HG02759 (cell line): Measurements from ENCODE around the gene TMEM44.
A peak's percentile ranks its signal among the peaks of the same experiment; 100 is the strongest.

Experiments used
- ATAC-seq: cut with Tn5 transposase; IDR thresholded peaks from one replicate; pipeline ENCODE4 v1.9.1; 2021; ENCODE audit warnings: mild to moderate bottlenecking, moderate library complexity; ENCODE audit not compliant: unreplicated experiment

Gene TMEM44

GRCh38 chr3:194633349-194634004, at the start of gene TMEM44:
TSS of gene TMEM44 (minus strand) at chr3:194633419. CDS start at chr3:194633215, 204 bp downstream.
- peak; percentile 90 for ATAC-seq

GRCh38 chr3:194682694-194683310, 49.6 kb upstream of the TMEM44 start:
- ATAC-seq = peak; percentile 44

- ATAC-seq = no peak
Observed at GRCh38 chr3:194682189-194682693, 49.0 kb upstream of the TMEM44 start.

- ATAC-seq = no peak
Observed at GRCh38 chr3:194680888-194681615, 47.8 kb upstream of the TMEM44 start.

- no peak for ATAC-seq
Observed at GRCh38 chr3:194676471-194676870, 43.3 kb upstream of the TMEM44 start.

- ATAC-seq = no peak
Observed at GRCh38 chr3:194675680-194676079, 42.5 kb upstream of the TMEM44 start.

GRCh38 chr3:194675081-194675640, 41.9 kb upstream of the TMEM44 start:
- ATAC-seq = no peak

- ATAC-seq = no peak
Observed at GRCh38 chr3:194673761-194674160, 40.5 kb upstream of the TMEM44 start.

GRCh38 chr3:194672876-194673275, 39.7 kb upstream of the TMEM44 start:
- ATAC-seq = no peak

- ATAC-seq = peak; percentile 92
Observed at GRCh38 chr3:194671900-194672808, 38.9 kb upstream of the TMEM44 start, which contains the start of gene LSG1. TSS of gene LSG1 (minus strand) at chr3:194672191. CDS start at chr3:194672162, 29 bp downstream.

- peak; percentile 14 for ATAC-seq
Observed at GRCh38 chr3:194671511-194671899, 38.3 kb upstream of the TMEM44 start.

- no peak for ATAC-seq
Observed at GRCh38 chr3:194667363-194667762, 34.1 kb upstream of the TMEM44 start.

- no peak for ATAC-seq
Observed at GRCh38 chr3:194664857-194665256, 31.6 kb upstream of the TMEM44 start.

- no peak for ATAC-seq
Observed at GRCh38 chr3:194661946-194662345, 28.7 kb upstream of the TMEM44 start.

GRCh38 chr3:194661374-194661773, 28.2 kb upstream of the TMEM44 start:
- no peak for ATAC-seq

- ATAC-seq = no peak
Observed at GRCh38 chr3:194659778-194660177, 26.6 kb upstream of the TMEM44 start.

GRCh38 chr3:194658477-194659242, 25.4 kb upstream of the TMEM44 start:
- no peak for ATAC-seq

- no peak for ATAC-seq
Observed at GRCh38 chr3:194657439-194657838, 24.2 kb upstream of the TMEM44 start.

- ATAC-seq = peak; percentile 49
Observed at GRCh38 chr3:194654443-194654842, 21.2 kb upstream of the TMEM44 start.

- no peak for ATAC-seq
Observed at GRCh38 chr3:194647747-194648146, 14.5 kb upstream of the TMEM44 start.
